PFSK-1 (cell line): ENCODE results near the gene DHX35.

Experiments used
- FOXP2 ChIP-seq: optimal IDR thresholded peaks from 2 replicates; pipeline ENCODE3; 2011; ENCODE audit warnings: borderline replicate concordance, control low read depth, inconsistent platforms; ENCODE audit not compliant: insufficient read depth; ENCODE audit errors: extremely low read length, extremely low read depth
- POLR2AphosphoS5 ChIP-seq: IDR thresholded peaks from 2 replicates; pipeline ENCODE4 v1.6.1; 2012; ENCODE audit warnings: low read depth, mild to moderate bottlenecking, control low read depth, low read length, moderate library complexity
- SIN3A ChIP-seq: IDR thresholded peaks from 2 replicates; pipeline ENCODE4 v1.6.1; 2012; ENCODE audit warnings: mild to moderate bottlenecking, low read length, moderate library complexity, borderline replicate concordance; ENCODE audit not compliant: insufficient read depth
- TAF1 ChIP-seq: IDR thresholded peaks from 2 replicates; pipeline ENCODE4 v1.6.1; 2012; ENCODE audit warnings: low read length, control low read depth, borderline replicate concordance; ENCODE audit not compliant: insufficient read depth
- TF ChIP-seq, protein P1 (sequence below), 2 experiments: IDR thresholded peaks; 2 replicates each; pipeline versions ENCODE4 v1.6.1 to v1.8.0; 2011 to 2012; ENCODE audit warnings: low read depth in 2 of 2, low read length in 2 of 2, control low read depth in 1 of 2, inconsistent platforms in 1 of 2, mild to moderate bottlenecking in 1 of 2, moderate library complexity in 1 of 2; ENCODE audit not compliant: insufficient read depth in 1 of 2

DHX35 gene

GRCh38 chr20:39042279-39043150 lies 80.4 kb downstream of the DHX35 start:
- TF ChIP-seq POLR2AphosphoS5: no peak
- TF ChIP-seq, protein P1, sequence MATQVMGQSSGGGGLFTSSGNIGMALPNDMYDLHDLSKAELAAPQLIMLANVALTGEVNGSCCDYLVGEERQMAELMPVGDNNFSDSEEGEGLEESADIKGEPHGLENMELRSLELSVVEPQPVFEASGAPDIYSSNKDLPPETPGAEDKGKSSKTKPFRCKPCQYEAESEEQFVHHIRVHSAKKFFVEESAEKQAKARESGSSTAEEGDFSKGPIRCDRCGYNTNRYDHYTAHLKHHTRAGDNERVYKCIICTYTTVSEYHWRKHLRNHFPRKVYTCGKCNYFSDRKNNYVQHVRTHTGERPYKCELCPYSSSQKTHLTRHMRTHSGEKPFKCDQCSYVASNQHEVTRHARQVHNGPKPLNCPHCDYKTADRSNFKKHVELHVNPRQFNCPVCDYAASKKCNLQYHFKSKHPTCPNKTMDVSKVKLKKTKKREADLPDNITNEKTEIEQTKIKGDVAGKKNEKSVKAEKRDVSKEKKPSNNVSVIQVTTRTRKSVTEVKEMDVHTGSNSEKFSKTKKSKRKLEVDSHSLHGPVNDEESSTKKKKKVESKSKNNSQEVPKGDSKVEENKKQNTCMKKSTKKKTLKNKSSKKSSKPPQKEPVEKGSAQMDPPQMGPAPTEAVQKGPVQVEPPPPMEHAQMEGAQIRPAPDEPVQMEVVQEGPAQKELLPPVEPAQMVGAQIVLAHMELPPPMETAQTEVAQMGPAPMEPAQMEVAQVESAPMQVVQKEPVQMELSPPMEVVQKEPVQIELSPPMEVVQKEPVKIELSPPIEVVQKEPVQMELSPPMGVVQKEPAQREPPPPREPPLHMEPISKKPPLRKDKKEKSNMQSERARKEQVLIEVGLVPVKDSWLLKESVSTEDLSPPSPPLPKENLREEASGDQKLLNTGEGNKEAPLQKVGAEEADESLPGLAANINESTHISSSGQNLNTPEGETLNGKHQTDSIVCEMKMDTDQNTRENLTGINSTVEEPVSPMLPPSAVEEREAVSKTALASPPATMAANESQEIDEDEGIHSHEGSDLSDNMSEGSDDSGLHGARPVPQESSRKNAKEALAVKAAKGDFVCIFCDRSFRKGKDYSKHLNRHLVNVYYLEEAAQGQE (IDR thresholded peaks at IDR 0.05; ENCODE audit: insufficient read depth in 1 of 2, low read depth in 2 of 2, low read length in 2 of 2): no peak
- no peak for TF ChIP-seq SIN3A
- TF ChIP-seq TAF1: no peak
- no peak for TF ChIP-seq FOXP2

DNA sequence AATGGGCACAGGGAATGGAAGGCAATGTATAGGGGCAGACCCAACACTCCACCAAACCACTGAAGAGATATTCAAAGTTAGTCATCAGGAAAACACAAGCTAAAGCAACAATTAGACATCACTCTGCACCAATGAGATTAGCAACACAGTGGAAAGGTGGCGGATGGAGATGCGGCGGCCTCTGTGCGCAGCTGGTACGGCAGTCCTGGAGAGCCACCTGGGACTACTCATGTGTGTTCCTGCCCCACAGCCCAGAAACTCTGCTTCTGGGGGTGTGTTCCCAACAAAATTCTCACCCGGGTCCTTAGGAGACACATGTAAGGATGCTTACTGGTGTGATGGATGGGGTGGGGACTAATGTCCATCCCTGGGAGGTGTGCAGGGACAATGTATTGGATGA lies 82.4 kb downstream of the DHX35 start:
- TF ChIP-seq TAF1 (no peak), SIN3A (no peak), POLR2AphosphoS5 (no peak), FOXP2 (no peak)
- TF ChIP-seq, protein P1 (IDR thresholded peaks at IDR 0.05; ENCODE audit: insufficient read depth in 1 of 2, low read depth in 2 of 2, low read length in 2 of 2): no peak

DNA sequence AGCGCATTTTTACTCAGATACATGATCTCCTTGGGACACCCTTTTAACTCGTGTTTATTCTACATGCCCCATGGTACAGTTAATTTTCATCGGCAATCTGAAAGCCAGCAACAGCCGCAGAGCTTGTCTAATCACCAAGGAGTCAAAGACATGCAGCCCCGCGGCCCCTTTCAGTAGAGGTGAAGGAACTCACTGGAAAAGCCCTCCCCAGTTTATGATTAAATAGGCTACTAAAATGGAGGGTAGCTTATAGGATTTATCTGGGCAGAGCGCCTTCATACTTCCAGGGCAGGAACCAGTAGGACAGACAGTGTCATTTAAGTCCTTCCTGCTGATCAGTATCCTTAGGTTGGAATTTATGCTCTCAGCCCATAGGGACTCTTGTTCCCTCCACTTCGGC lies 83.5 kb downstream of the DHX35 start:
- TF ChIP-seq FOXP2: no peak

GRCh38 chr20:39047417-39047985 lies 85.4 kb downstream of the DHX35 start:
- TF ChIP-seq POLR2AphosphoS5 (no peak), SIN3A (no peak), TAF1 (no peak), FOXP2 (no peak)
- TF ChIP-seq, protein P1 (IDR thresholded peaks at IDR 0.05; ENCODE audit: insufficient read depth in 1 of 2, low read depth in 2 of 2, low read length in 2 of 2): no peak

DNA sequence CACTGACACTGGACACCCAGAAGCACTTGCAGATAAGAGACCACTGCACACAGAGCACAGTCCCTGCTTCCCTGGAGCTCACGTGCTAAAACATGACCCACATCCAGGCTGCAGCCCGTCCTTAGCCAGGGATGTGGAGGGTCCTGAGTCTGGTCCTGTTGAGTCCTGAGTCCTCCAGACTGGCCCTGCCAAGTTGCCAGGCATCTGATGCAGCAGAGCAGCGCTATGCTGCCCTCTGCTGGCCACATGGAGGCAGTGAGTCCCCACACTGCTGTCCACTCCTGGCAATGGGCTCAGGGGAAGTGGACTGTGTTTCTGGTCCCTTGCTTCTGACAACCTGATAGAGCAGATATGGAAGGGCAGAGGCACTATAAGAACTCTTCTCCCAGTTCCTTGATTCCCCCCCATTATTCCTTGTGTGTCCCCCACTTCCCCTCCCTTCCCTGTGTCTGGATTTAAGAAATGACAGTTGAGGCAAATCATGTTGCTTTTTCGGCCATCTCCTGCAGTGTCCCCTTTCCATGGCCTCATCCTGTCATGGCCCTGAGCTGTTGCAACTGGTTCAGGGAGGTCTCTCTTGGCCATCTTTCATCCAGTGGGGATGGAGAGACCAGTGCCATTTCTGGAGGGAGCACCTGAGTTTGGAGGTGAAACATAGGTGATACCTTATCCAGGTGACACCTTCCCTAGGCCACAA lies 86.0 kb downstream of the DHX35 start:
- no peak for TF ChIP-seq SIN3A
- no peak for TF ChIP-seq TAF1
- no peak for TF ChIP-seq POLR2AphosphoS5
- TF ChIP-seq FOXP2: peak; percentile 59
- TF ChIP-seq, protein P1 (IDR thresholded peaks at IDR 0.05; ENCODE audit: insufficient read depth in 1 of 2, low read depth in 2 of 2, low read length in 2 of 2): peak; percentile 24 to 76; a peak in 2 of 4 replicates
